Gastroesophageal sphincter (tissue), 3 donors: Measurements from ENCODE around the gene PLCG1.

ENCODE experiments used
- POLR2A ChIP-seq, 2 donors: fragments of 450-650 bp; IDR thresholded peaks; one replicate each; pipeline ENCODE4 v1.6.1; 2017; ENCODE audit warnings: antibody characterized with exemption in 2 of 2, mild to moderate bottlenecking in 2 of 2, moderate library complexity in 1 of 2
- POLR2AphosphoS5 ChIP-seq: sonication (generic); formaldehyde crosslinking; IDR thresholded peaks from one replicate; pipeline ENCODE4 v1.6.1; 2017; ENCODE audit warnings: antibody characterized with exemption
- TF ChIP-seq, protein P1 (sequence below), 4 experiments: fragments of 200-600 bp in 2 of 4; fragments of 450-650 bp in 2 of 4; sonication (generic) in 1 of 4; IDR thresholded peaks; one replicate each; pipeline ENCODE4 v1.5.1; 2017 to 2019; ENCODE audit warnings: antibody characterized with exemption in 4 of 4, mild to moderate bottlenecking in 2 of 4, moderate library complexity in 2 of 4

DNA sequence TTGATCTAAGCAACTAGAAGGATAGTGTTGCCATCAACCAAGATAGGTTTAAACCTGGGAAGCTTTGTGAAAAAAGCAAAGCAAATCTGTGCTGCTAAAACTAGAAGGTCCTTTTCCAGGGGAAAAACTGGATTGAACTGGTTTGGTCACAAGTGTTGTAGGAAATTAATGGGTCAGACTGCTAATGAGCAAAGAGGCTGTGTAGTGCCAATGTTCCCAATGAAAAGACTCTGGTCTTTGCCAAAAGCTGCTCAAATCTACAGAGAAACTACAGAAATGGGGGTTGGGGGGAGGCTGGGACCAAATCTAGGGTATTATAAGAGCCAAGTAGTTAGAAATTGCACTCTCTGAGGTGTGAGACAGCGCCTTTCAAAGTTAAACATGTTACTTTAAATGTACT, 85.0 kb downstream of the PLCG1 start:
- TF ChIP-seq POLR2AphosphoS5 = peak; percentile 5
- TF ChIP-seq, protein P1, sequence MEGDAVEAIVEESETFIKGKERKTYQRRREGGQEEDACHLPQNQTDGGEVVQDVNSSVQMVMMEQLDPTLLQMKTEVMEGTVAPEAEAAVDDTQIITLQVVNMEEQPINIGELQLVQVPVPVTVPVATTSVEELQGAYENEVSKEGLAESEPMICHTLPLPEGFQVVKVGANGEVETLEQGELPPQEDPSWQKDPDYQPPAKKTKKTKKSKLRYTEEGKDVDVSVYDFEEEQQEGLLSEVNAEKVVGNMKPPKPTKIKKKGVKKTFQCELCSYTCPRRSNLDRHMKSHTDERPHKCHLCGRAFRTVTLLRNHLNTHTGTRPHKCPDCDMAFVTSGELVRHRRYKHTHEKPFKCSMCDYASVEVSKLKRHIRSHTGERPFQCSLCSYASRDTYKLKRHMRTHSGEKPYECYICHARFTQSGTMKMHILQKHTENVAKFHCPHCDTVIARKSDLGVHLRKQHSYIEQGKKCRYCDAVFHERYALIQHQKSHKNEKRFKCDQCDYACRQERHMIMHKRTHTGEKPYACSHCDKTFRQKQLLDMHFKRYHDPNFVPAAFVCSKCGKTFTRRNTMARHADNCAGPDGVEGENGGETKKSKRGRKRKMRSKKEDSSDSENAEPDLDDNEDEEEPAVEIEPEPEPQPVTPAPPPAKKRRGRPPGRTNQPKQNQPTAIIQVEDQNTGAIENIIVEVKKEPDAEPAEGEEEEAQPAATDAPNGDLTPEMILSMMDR (IDR thresholded peaks at IDR 0.05) = no peak
- TF ChIP-seq POLR2A (IDR thresholded peaks at IDR 0.05) = no peak
